NCI-H128 (cell line): ENCODE results near the gene ARHGAP15.

Source experiments
- DNase-seq: peaks from one replicate; lab custom pipeline; 2025; ENCODE audit not compliant: unreplicated experiment; lab: John Stamatoyannopoulos, UW

Gene ARHGAP15

DNA sequence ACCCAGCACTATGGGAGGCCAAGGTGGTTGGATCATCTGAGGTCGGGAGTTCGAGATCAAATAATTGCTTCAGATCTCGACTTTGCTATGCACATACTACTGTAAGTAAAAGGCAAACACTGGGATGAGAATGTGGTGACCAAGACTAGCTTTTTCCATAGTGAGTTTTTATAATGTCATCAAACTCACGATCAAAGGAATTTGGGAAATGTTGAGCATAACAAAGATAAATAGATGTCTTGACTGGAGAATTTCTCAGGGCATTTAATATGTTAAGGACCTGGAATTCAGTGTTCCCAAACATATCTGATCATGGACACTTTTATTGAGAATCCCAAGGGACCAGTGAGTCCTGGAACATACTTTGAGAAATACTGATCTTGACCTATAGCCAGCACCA lies 205.6 kb downstream of the ARHGAP15 start:
- no peak for DNase-seq

DNA sequence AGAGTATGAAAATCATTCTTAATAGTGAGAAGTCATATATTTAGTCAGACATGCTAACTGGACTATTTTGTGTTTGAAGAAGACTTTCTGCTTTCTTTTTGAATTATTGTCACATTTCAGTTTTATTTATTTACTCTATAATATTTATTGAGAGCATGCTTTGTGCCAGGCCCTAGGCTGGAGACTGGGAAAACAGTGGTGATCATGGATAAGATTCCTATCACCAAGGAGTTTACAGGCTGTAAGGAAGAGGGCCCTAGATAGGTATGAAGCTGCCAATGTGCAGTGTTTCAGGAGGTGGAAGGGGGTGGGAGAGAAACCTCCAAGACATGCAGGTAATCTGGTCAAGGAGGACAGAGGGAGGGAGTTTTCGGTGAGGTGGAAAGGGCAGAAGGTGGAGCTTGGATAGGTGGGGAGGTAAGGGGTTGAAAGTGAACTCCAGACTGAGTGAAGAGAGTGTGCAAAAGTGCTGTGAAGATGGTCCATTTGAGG lies 207.5 kb downstream of the ARHGAP15 start:
- no peak for DNase-seq

DNA sequence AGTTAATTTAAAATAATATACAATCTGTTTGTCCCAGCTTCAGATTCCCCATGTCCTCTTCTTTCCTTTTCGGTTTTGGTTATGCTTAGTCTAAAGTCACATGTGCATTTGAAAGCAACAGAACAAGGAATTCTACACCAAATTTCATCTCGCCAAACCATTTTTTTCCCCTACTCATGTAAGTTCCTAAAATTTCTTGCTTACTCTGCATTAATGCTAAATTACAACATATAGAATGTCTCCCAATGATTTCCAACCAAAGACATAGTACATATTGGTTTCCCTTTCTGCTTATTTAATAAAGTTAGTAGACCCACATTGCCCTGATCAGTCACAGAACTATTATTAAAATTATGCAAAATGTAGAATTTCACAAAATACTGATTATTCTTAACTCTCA lies 212.3 kb downstream of the ARHGAP15 start:
- DNase-seq, result no peak

DNA sequence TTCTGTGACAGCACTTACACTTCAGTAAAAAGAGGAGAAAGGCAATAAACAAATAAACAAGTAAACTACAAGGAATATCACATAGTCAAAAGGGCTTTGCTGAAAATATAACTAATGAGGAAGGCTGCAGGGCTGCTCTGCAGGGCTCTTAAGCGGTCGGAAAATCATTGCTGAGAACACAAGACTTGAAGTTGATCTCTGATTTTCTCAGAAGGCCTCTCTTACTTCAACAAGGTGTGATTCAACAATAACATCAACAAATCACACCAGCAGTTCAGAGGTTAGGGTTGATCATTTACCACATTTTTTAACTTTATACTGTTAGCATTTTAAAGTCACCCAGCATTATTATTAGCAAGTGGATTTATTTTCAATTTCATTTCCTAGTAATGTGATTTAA lies 215.6 kb downstream of the ARHGAP15 start:
- DNase-seq, result no peak

DNA sequence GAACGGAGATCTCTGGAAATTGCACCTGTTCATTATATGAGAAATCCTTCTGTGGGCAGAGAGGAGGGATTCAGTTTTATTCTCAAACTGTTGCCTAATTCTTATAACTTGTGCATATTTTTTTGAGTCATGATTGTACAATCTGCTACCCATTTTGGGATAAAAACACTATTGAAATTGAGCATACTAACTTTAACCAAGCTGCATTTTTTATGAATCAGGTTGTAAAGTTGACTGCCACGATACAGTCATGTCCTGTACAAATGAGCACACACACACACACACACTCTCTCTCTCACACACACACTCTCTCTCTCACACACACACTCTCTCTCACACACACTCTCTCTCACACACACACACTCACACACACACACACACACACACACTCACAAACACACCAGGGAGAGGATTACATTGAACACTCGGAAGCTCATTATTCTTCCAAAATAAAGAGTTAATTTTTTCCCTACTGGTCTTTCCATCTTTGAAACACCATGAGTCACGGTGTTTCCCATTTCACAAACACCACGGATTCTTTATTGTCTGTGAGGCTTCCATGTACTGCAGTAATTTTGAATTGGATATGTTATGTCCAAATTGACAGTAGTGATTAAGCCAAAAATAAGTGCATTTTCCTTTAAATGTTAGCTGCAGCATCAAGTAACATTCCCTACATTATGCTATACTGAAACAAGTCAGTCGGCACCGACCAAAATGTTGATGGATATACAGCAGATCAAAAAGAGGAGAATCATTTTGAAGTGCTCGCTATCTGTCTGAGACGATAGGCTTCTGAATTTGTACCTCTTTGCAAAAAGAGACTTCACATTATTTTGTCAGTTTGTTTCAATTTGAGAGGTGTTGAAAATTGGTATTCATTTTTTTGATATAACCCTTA lies 216.9 kb downstream of the ARHGAP15 start:
- DNase-seq, result no peak

DNA sequence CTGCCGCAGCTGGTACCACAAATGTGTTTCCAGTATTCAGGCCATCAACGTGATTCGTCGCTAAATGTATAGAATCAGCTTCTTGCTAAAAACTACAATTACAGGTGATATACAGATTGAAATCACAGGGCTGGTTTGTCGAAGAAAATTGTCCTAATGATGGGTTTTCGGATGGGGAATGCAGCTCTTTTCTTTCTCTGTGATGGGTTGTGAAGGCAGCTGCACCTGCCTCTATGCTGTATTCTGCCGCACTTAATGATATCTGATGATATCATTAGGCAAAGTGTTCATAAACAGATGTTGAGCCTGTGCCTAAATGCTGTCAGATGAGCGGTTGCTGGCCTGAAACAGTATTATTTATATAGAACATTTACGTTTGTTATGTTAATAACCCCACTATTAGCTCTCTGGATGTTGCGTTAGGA lies 218.1 kb downstream of the ARHGAP15 start:
- no peak for DNase-seq

DNA sequence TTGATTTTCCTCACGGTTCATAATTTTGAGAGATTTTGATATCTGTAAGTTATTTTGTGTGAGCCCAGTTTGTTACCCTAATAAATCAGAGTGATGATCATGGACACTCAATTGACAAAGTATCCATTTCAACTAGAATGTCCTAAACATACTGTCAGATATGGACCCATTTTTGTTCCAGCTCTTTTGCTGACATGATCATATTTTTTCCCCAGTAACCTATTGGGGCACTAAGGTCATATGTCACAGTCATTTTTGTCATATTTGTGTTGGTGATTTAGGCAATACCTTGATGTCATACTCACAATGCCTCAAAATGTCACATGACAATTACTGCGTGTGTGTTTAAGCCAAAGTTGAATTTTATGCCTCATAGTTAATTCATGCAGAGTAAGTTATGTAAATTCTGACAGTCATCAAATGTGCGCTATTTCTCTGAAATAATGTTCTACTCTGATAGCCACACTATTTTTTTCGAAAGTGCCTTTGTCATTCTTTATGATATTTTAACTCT lies 218.7 kb downstream of the ARHGAP15 start:
- no peak for DNase-seq

DNA sequence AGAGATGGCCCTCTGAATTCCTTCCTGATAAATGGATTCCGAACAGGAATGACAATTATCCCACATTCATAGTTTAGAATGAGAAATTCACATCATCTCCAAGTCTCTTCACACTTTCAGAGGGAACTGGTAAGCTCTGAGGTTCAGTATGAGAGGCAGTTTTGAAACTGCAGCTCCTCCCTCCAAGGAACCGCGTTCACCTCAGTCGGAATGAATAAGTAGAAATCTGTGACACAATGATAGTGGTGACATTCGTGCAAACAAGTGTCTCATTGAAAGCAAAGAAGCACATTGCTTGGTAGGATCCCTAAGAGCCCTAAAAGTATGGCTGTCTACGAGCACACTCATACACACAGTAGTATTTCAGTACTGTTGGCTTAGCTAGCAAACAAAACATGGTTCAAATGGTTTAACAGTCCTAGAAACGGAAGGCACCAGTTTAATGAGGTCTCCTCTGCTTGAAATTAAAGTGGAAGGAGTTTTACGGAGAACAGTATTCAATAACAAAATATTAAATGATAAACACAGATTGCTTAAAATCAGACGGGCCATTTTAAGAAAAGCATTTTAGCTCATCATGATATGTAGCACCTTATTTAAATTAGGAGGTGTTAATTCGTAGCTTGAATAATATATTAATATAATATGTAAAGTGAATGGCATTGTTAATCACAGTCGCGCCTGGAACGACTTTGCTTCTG lies 225.0 kb downstream of the ARHGAP15 start:
- DNase-seq, result no peak

DNA sequence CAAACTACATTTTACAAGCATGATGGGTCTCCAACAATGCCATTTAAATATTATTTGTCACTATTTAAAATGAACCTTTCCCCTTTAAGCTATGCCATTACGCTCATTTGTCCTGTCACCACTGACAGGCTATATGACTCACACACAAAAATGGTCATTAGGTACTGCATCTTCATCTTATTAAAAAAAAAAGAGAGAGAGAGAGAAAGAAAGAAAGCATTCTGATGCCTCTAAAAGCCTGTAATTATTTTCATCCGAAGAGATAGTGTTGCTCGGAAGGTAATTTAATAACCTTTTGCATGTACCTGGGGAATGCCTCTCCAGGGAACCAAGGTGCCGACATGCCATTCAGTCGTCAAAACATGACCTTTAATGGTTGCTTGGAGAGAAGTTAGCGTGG lies 226.7 kb downstream of the ARHGAP15 start:
- no peak for DNase-seq

DNA sequence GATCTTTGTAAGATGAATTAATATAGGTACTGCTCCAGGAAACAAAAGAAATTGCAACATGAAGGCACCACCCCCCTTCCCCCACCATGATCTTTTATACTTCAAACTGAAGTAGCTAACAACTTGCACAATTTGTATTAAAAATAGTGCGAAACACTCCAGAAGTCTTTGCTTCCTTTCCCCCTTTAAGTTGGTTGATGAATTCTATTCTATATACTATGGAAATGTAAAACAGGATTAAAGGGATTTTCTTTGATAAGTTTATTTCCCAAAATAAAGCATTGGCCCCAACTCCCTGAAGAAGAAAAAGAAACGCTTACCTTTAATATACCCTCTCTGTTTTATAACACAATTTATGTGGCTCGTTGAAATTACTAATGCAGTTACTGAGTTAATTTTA lies 227.1 kb downstream of the ARHGAP15 start:
- no peak for DNase-seq

DNA sequence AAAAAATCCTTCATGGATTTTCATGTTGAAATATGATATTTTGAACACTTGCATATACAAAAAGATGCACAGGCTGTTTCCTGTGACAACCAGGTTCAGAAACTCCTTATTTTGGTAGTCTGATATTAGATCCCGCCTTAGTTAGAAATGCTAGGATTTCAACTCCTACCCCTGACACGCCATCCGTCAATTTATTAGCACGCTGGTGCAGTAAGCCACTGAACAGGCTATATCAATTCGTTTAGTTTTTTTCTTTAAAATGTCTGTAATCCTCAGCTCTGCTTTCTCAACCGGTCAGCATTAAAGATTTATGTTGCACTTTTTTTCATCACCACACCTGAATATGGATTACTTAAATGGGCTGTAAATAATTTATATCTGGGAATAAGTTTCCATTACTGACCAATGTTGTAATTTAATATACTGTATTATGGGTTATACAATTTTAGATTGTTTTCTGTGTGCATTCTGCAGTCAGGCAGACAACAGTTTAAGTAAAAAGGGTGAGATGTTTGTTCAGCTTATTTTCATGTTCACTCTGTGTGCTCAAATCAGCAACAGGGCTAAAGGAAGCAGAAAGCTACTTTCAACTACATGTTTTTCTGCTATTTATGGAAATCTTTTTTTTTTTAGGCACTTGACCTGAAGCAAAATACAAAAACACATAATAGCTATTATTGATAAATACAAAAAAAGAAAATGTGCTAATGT lies 227.7 kb downstream of the ARHGAP15 start:
- DNase-seq, result no peak

DNA sequence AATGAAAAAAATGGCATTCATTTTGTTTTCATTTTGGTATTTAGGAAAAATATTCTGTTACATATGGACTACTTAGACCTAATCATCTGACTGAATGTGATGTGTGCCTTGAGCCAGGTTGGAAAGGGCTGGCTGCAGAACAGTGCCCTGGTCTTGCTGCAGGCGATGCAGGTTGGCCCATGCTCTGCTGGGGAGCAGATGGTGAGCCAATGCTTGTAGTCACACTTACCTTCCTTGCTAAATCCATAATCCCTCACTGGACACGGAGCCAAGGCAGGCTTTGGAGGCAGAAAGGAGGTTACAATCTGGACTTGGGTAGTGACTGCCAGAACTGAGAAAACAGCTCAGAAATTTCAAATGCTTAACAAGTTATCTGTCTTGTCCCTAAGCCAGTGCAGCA lies 228.7 kb downstream of the ARHGAP15 start:
- DNase-seq, result no peak

DNA sequence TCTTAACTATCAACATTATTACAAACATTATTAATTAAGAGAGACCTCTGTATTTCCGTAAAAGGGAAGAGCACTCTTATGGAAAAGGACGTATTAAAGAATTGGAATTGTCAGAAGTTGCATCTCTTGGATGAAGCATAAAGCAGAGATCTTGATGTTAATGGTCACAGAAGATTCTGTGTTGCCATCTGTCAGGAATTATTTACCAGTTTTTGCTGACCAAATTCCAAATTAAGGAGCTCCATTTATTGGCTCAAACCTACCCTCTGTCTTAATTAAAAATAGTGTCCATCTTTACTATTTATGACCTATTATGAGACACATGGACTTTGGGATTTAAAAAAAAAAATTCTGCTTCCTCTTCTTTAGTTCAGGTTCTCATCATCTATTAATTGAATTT lies 232.1 kb downstream of the ARHGAP15 start:
- DNase-seq, result no peak

DNA sequence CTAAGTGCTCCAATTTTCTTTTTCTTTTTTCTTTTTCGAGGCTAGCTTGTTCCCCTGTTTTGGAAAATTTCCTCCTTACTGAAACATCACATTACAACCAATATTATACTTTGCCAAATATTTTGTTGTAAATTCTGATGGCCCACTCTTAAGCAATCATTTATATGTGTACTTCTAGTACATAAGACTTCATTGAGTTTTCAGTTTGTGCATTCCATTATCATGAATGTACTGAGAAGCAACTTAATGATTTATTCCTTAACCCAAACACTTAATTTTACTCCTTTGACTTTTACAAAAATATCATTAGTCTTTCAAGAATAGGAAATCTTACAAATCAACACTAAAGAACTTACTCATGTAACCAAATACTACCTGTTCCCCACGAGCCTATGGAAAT lies 242.4 kb downstream of the ARHGAP15 start:
- DNase-seq, result no peak

DNA sequence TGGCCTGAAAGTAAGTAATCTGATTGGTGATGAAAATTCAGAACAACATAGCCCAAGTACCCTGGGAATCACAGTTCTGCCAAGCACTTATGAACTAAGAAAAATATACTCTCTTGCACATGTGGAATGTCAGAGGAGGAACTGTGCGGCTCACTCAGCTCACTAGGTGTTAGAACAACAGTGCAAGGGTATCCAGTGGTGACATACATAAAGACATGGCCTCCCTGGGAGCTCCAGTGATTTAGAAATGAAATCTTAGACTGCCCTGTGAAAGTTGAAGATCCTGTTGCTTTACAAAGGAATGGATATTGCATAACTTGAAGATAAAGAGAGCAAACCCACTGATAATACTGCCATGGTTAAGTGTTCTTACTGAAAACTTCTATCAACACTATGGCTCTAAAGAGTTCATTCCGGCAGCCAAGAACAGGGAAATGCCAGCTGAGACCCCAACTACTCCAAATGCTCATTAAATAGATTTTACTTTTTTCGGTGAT lies 246.2 kb downstream of the ARHGAP15 start:
- DNase-seq, result no peak

DNA sequence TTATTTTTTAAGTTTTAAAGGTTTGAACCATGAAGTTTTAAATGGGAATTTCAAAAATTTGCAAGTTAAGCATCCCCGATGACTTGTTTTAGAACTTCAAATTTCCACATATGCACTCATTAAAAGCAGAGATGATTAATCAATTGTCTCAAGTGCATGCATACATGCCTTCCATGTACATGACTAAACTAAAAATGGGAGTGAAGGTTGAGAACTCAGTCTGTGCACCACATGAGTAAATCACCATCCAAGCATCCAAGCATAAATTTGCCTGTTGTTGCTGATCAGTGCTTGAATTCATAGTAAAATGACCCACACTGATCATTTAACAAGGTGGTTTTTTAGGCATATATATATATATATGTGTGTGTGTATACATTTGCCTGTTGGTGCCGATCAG lies 249.8 kb downstream of the ARHGAP15 start:
- no peak for DNase-seq

DNA sequence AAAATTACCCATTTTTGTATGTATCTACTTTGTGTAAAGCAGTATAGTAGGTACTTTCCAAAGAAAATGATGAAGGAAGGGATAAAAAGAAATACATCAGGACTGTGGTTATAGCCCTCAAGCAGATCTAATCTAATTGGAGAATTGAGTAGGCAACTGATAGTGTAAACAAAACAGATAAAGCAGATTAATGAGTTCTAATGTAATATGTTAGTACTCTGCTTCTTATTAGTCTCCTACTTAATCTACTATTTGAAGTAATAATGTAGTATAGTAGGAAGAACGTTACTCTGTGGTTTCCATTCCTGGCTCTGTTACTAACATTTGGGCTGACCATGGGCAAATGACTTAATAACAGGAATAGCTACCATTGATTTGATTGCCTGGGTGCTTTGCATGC lies 250.7 kb downstream of the ARHGAP15 start:
- no peak for DNase-seq

DNA sequence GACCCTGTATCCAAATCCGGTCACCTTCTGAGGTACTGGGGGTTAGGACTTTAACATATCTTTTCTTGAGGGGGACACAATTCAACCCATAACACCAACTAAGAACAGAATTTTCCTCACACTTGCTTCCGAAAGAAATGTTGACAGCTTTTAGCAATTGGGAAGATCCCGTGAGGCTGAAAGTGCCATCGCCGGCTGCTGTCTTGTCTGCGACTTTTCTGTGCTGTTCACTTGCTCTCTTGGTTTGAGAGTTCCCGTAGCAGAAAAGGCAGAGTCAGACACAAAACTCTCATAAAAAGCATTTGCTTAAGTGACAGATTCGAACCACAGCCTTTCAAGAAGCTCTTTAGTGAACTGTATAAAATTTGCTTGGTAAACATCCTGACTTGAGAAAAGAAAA lies 253.4 kb downstream of the ARHGAP15 start:
- DNase-seq, result no peak

DNA sequence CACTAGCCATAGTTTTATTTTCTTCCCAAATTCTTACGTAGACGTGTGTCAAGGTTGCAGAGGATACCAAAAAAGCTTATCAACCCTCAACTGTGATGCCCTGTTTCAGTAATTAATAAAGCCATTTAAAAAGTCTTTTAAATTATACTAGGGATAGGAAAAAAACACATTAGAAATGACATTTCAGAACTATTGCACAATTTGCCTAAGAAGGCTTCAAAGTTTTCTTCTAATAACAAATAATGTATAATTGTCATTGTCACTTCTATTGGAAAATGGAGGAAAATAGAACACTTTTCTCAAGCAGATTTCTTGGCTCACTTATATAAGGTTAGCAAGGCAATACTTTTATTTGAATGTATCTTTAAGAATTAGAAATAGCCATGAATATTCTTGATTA lies 253.8 kb downstream of the ARHGAP15 start:
- DNase-seq, result no peak

DNA sequence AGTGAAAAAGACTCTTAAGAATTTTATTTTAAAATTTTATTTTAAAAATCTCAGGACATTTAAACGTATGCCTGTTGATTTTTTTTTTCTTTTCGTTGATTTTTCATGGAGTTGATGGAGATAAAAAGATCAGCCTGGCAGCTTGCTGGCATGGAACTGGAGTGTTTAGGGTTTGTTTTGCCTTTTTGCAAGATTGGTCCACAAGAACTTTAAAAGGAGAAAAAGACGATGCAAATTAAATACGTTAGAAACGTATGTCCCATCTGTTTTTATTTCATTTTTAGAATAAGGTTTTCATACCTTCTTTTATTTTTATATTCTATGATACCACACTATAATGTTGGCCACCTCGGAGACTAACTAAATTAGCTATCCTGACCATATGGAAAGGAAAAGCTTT lies 254.9 kb downstream of the ARHGAP15 start:
- no peak for DNase-seq

DNA sequence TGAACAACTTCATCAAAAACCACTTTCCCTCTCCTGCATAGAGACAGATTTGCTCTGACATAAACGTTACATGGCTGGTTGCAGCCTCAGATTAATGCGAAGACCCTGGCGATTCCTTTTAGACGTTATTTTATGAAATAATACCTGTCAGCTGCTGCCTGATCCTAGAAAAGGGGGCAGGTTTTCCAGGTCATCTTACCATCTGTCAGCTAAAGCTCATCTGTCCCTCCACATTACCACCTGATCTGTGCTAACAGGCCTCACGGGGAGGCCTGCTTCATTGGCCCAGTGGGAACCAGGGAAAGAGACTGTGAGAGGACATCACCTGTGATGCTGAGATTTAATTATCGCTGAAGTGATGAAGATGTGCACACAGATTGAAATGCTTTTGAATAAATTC lies 261.0 kb downstream of the ARHGAP15 start:
- DNase-seq, result no peak
